Breast epithelium (tissue), 3 donors: ENCODE results near the gene MCF2L2.

Experiments
- CTCF ChIP-seq, 3 donors: fragments of 450-650 bp; IDR thresholded peaks; one replicate each; pipeline ENCODE4 v1.5.1; 2016 to 2017; ENCODE audit warnings: antibody characterized with exemption in 3 of 3, mild to moderate bottlenecking in 3 of 3, moderate library complexity in 3 of 3
- POLR2A ChIP-seq: fragments of 450-650 bp; IDR thresholded peaks from one replicate; pipeline ENCODE4 v1.6.1; 2016; ENCODE audit warnings: antibody characterized with exemption, mild to moderate bottlenecking, moderate library complexity
- POLR2AphosphoS5 ChIP-seq, 3 donors: sonication (generic); formaldehyde crosslinking; IDR thresholded peaks; one replicate each; pipeline ENCODE4 v1.6.1; 2017; ENCODE audit warnings: antibody characterized with exemption in 3 of 3

- TF ChIP-seq CTCF (IDR thresholded peaks at IDR 0.05) (no peak), POLR2A (no peak), POLR2AphosphoS5 (IDR thresholded peaks at IDR 0.05) (no peak)
These were observed 36.0 kb downstream of the MCF2L2 start for GRCh38 chr3:183392186-183393034.
